ENCODE results near the gene ANK2.

GRCh38 chr4:113012122-113012725 lies 37.2 kb upstream of the ANK2 start:
- TF ChIP-seq, protein P1, sequence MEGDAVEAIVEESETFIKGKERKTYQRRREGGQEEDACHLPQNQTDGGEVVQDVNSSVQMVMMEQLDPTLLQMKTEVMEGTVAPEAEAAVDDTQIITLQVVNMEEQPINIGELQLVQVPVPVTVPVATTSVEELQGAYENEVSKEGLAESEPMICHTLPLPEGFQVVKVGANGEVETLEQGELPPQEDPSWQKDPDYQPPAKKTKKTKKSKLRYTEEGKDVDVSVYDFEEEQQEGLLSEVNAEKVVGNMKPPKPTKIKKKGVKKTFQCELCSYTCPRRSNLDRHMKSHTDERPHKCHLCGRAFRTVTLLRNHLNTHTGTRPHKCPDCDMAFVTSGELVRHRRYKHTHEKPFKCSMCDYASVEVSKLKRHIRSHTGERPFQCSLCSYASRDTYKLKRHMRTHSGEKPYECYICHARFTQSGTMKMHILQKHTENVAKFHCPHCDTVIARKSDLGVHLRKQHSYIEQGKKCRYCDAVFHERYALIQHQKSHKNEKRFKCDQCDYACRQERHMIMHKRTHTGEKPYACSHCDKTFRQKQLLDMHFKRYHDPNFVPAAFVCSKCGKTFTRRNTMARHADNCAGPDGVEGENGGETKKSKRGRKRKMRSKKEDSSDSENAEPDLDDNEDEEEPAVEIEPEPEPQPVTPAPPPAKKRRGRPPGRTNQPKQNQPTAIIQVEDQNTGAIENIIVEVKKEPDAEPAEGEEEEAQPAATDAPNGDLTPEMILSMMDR (conservative IDR thresholded peaks at IDR 0.05; ENCODE audit: low read length): no peak
- no peak for TF ChIP-seq EZH2phosphoT487 (IDR thresholded peaks at IDR 0.05; ENCODE audit: borderline replicate concordance)

Measured in Loucy (cell line).